Osteocyte (in vitro differentiated cells): ENCODE results near the gene SAG. TPM values are rescaled to one million over a fixed set of nuclear protein-coding genes. Genes with fewer than 3 reads are reported as not detected.

ENCODE experiments used
- DNase-seq: peaks from one replicate; pipeline ENCODE4 v3.0.0; 2021; ENCODE audit warnings: mixed read lengths; ENCODE audit not compliant: unreplicated experiment; ENCODE audit errors: extremely low spot score
- H3K27ac Mint-ChIP-seq: one replicate; pipeline ENCODE4 v1.8.0; 2021; ENCODE audit warnings: mild to moderate bottlenecking, mixed read lengths; ENCODE audit not compliant: unreplicated experiment
- H3K27me3 Mint-ChIP-seq: one replicate; pipeline ENCODE4 v1.8.0; 2021; ENCODE audit warnings: mixed read lengths; ENCODE audit not compliant: unreplicated experiment
- H3K36me3 Mint-ChIP-seq: one replicate; pipeline ENCODE4 v1.8.0; 2021; ENCODE audit warnings: mixed read lengths; ENCODE audit not compliant: unreplicated experiment
- H3K4me1 Mint-ChIP-seq: one replicate; pipeline ENCODE4 v1.8.0; 2021; ENCODE audit warnings: mixed read lengths; ENCODE audit not compliant: unreplicated experiment
- H3K4me3 Mint-ChIP-seq: one replicate; pipeline ENCODE4 v1.8.0; 2021; ENCODE audit warnings: mild to moderate bottlenecking, moderate library complexity, mixed read lengths; ENCODE audit not compliant: unreplicated experiment
- H3K9me3 Mint-ChIP-seq: one replicate; pipeline ENCODE4 v1.8.0; 2021; ENCODE audit warnings: mixed read lengths; ENCODE audit not compliant: unreplicated experiment
- total RNA-seq: library from RNA; stranded (reverse); gene quantifications from 2 replicates; pipeline ENCODE4 v1.2.1, GENCODE V29; 2021
- TF ChIP-seq, protein P1 (sequence below): fragments of 200-600 bp; sonication (generic); IDR thresholded peaks from 2 replicates; pipeline ENCODE4 v1.5.0; 2021; ENCODE audit warnings: antibody characterized with exemption, mild to moderate bottlenecking, moderate library complexity

The SAG gene
- total RNA-seq, 1 donor from 2014 or later: not detected

DNA sequence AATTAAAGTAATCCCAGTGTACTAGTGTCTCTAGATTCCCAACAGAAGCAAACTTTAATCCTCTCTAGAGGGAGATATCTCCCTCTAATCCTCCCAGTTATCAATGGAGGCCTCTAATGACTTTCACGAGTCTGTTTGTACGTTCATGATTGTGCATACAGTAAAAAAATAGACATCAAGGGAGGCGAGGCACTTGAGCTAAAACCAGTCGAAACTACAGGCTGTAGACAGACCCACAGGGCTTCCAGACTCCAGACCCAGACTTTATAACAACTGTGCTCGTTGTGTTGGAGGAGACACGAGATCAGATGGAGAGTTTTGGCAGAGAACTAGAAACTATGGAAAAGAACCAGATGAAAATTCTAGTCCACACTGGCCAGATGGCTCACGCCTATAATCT lies 53.7 kb downstream of the SAG start:
- peaks cover 24% of the 10 kb centered on the region for H3K36me3 Mint-ChIP-seq
- TF ChIP-seq, protein P1, sequence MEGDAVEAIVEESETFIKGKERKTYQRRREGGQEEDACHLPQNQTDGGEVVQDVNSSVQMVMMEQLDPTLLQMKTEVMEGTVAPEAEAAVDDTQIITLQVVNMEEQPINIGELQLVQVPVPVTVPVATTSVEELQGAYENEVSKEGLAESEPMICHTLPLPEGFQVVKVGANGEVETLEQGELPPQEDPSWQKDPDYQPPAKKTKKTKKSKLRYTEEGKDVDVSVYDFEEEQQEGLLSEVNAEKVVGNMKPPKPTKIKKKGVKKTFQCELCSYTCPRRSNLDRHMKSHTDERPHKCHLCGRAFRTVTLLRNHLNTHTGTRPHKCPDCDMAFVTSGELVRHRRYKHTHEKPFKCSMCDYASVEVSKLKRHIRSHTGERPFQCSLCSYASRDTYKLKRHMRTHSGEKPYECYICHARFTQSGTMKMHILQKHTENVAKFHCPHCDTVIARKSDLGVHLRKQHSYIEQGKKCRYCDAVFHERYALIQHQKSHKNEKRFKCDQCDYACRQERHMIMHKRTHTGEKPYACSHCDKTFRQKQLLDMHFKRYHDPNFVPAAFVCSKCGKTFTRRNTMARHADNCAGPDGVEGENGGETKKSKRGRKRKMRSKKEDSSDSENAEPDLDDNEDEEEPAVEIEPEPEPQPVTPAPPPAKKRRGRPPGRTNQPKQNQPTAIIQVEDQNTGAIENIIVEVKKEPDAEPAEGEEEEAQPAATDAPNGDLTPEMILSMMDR: no peak
- no peak overlapping the region for H3K27ac Mint-ChIP-seq
- no peak for DNase-seq
- no peaks in the 10 kb centered on the region for H3K27me3 Mint-ChIP-seq
- no peak overlapping the region for H3K4me3 Mint-ChIP-seq
- H3K4me1 Mint-ChIP-seq: peaks cover 35% of the 10 kb centered on the region
- peaks cover 12% of the 10 kb centered on the region for H3K9me3 Mint-ChIP-seq

DNA sequence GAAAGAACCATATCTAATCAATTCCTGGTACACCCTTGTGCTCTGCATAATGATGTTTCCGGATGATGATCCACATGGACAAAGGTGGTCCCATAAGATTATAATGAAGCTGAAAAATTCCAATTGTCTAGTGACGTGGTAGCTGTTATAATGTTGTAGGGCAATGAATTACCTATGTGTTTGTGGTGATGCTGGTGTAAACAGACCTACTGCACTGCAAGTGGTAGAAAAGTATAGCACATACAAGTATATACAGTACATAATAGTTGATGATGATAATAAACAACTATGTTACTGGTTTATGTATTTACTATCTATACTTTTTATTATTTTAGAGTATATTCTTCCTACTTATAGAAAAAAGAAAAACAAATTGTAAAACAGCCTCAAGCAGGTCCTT lies 55.1 kb downstream of the SAG start:
- Mint-ChIP-seq H3K27me3 (no peaks in the 10 kb centered on the region), H3K4me1 (peaks cover 22% of the 10 kb centered on the region), H3K4me3 (no peak overlapping the region), H3K9me3 (peaks cover 12% of the 10 kb centered on the region), H3K27ac (no peak overlapping the region), H3K36me3 (peaks cover 24% of the 10 kb centered on the region)
- DNase-seq: no peak
- TF ChIP-seq, protein P1: no peak

DNA sequence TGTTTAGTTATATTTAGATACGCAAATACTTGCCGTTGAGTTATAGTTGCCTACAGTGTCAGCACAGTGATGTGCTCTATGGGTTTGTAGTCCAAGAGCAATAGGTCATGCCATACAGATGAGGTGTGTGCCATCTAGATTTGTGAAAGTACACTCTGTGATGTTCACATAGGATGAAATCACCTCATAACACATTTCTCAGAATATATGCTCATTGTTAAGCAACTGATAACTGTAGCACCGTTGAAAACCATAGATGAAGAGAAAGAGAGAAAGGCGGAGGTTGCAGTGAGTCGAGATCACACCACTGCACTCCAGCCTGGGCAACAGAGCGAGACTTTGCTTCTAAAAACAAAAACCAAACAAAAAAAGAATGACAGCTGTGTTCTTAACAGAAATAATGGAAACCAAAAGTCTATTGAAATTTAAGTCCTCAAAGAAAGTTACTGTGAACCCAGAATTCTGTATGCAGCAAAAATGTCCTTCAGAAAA lies 56.2 kb downstream of the SAG start:
- DNase-seq: no peak
- peaks cover 16% of the 10 kb centered on the region for H3K4me1 Mint-ChIP-seq
- H3K27me3 Mint-ChIP-seq: no peaks in the 10 kb centered on the region
- TF ChIP-seq, protein P1: no peak
- H3K9me3 Mint-ChIP-seq: peaks cover 12% of the 10 kb centered on the region
- peaks cover 24% of the 10 kb centered on the region for H3K36me3 Mint-ChIP-seq
- no peak overlapping the region for H3K4me3 Mint-ChIP-seq
- H3K27ac Mint-ChIP-seq: no peak overlapping the region

DNA sequence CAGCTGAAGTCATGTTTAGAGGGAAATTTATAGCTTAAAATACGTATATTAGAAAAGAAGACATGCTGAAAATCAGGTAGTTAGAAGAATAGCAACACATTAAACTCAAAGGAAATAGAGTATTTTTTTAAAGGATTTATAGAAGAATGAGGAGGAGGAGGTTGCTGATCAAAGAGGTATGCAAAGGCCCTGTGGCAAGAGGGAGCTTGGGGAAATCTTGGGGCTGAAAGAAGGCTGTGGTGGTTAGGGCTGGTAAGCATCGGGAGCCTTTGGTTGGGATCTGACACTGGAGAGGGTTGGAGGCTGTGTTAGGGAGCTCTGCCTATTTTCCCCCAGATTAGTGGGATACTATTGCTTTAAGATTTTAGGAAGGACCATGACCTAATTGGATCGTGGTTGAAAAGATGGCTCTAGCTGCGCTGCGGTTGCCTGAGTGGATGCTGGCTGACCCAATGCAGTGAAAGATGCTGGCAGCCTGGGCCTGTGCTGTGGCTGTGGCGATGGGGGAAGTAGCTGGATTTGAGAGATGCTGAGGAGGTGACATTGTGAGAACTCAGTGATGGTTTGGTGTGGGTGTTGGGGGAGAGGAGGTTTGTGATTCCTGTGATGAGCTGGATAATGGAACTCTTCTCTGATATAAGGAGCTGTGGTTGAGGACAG lies 58.4 kb downstream of the SAG start:
- no peak overlapping the region for H3K4me3 Mint-ChIP-seq
- H3K27me3 Mint-ChIP-seq: no peaks in the 10 kb centered on the region
- peaks cover 14% of the 10 kb centered on the region for H3K4me1 Mint-ChIP-seq
- H3K9me3 Mint-ChIP-seq: peaks cover 12% of the 10 kb centered on the region
- no peak overlapping the region for H3K27ac Mint-ChIP-seq
- DNase-seq: no peak
- H3K36me3 Mint-ChIP-seq: peaks cover 17% of the 10 kb centered on the region
- TF ChIP-seq, protein P1: no peak

DNA sequence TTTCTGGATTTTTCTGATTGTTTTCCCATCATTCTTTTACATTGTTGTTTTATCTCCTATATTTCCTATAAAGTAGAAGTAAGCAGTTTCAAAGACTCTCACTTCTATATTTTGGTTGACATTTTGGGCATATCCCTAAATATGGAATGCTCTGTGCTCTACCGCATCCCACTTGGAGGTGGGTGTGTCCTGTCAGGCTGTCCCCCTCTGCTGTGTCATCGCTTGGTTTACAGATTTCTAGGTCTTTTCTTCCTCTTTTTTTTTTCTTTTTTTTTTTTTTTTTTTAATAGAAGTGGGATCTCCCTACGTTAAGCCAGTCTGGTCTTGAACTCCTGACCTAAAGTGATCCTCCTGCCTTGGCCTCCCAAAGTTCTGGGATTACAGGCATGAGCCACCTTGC lies 60.0 kb downstream of the SAG start:
- H3K27ac Mint-ChIP-seq: no peak overlapping the region
- peaks cover 20% of the 10 kb centered on the region for H3K36me3 Mint-ChIP-seq
- DNase-seq: no peak
- TF ChIP-seq, protein P1: no peak
- no peak overlapping the region for H3K4me3 Mint-ChIP-seq
- H3K9me3 Mint-ChIP-seq: peaks cover 12% of the 10 kb centered on the region
- no peaks in the 10 kb centered on the region for H3K27me3 Mint-ChIP-seq
- peaks cover 15% of the 10 kb centered on the region for H3K4me1 Mint-ChIP-seq
